ENCODE measurements around the gene TMEM26.

Gene TMEM26

DNA sequence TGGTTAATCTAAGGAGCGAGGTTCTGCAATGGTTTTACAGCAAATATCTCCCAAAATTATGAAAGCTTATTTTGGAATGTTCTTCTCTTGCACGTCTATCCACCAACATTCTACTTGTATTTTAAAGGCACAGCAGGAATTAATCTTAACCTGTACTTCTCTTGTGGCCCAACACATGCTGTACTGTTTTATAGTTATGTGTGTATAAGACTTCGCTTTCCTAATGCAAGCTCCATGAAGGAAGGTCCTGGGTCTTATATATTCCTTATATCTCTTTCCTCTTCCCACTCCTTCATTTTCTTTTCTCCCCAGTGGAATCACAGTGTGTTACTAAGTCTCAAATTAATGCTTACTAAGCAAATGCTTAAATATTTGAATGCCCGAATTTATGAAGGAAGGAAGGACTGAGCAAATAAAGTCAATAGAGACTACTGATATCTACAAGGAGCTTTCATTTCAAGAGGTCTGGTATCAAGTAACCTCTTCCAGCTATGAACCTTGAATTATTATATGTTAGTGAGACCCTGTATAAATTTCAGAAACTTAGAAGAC is 14.0 kb downstream of the TMEM26 start:
- Mint-ChIP-seq H3K9me3 (no peaks in the 10 kb centered on the region), H3K36me3 (ENCODE audit: low read depth) (no peaks in the 10 kb centered on the region), H3K27me3 (no peaks in the 10 kb centered on the region), H3K4me3 (no peak overlapping the region), H3K4me1 (ENCODE audit: low read depth) (no peaks in the 10 kb centered on the region), H3K27ac (no peak overlapping the region)

DNA sequence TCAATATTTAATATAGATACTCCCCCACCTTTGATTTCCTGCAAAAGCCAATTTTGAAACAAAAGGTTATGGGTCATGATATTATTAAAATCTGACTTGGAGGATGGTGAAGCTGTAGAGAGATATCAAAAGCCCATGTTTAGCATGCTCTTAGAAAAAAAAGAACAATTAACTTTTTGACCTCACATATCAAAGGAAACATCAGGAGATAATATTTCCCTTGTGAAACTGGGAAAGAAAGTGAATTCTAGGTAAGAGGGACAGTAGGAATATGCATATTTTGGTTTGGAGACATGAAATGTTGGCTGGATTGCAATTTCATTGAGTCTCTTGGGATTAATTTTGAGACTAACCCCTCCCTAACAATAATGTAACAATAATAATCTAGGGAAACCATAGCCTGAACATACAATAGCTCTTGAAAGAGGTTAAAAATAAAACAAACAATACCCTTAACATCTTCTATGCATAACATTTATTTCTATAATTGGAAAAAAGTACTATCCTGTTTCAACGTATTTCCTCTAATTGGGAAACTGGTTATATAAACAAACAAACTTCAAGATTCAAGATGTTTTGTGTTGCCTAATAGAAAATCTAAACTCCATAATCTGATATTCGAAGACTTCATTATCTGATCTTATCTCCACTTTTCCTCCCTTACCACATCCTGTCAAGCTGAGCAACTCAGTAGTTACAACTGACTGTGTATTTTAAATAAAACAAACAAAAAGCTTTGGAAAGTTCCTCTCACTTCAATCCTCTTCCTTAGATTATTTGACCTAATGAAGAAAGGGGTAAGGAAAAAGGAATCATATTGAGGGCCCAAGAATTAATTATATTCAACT is 14.8 kb downstream of the TMEM26 start:
- H3K36me3 Mint-ChIP-seq (ENCODE audit: low read depth) = no peaks in the 10 kb centered on the region
- no peaks in the 10 kb centered on the region for H3K27me3 Mint-ChIP-seq
- no peak overlapping the region for H3K27ac Mint-ChIP-seq
- no peak overlapping the region for H3K4me3 Mint-ChIP-seq
- H3K4me1 Mint-ChIP-seq (ENCODE audit: low read depth) = no peaks in the 10 kb centered on the region
- no peaks in the 10 kb centered on the region for H3K9me3 Mint-ChIP-seq

DNA sequence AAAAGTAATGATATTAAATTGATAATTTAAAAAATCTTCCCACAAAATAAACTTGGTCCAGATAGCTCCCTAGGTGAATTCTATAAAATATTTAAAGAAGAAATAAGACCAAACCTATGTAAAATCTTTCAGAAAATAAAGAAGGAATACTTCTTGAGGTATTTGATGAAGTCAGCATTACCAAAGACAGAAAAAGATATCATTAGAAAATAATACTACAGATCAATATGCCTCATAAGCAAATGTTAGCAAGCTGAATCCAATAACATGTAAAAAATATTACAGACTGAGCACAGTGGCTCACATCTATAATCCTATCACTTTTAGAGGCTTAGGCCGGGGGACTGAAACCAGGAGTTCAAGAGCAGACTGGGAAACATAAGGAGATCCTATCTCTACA is 30.0 kb downstream of the TMEM26 start:
- Mint-ChIP-seq H3K27ac (no peak overlapping the region), H3K27me3 (no peaks in the 10 kb centered on the region), H3K9me3 (peaks cover 14% of the 10 kb centered on the region), H3K4me3 (no peak overlapping the region), H3K36me3 (ENCODE audit: low read depth) (no peaks in the 10 kb centered on the region), H3K4me1 (ENCODE audit: low read depth) (no peaks in the 10 kb centered on the region)

DNA sequence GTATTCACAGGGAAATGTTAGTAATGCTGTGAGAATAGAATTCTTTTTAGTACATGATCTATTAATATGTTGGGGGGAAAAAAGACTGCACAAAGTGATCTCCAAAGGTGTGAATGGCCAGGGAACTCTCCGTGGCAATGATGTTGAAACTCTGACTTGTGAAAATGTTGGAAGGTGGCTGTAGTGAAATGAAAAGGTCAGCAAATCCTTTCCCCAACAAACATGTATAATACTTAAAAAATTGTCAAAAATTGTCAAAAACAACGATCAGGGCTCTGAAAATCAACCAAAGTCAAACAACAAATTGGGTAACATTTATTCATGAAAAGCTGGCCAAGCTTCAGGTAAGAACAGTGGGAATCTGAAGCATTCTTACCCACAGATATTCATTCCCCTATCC is 35.5 kb downstream of the TMEM26 start:
- H3K27me3 Mint-ChIP-seq = peaks cover 7% of the 10 kb centered on the region
- no peak overlapping the region for H3K27ac Mint-ChIP-seq
- peaks cover 11% of the 10 kb centered on the region for H3K9me3 Mint-ChIP-seq
- no peaks in the 10 kb centered on the region for H3K36me3 Mint-ChIP-seq (ENCODE audit: low read depth)
- no peak overlapping the region for H3K4me3 Mint-ChIP-seq
- no peaks in the 10 kb centered on the region for H3K4me1 Mint-ChIP-seq (ENCODE audit: low read depth)

DNA sequence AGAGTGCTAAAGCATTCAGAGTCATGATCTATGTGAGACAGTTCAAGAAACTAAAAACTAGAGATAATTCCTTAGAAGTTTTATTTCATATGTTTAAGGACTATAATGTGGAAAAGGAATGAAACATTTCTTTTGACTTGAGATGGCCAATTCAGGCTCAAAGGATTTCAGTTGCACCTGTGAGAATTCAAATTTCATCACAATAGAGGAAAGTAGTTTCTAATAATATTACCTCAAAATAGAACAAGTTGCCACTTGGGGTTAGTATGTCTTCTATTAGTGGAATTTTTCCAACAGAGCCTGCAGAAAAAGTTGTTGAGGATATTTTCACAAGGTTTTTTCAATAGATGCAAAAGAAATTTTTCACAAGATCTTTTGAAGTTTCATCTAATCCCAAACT is 37.4 kb downstream of the TMEM26 start:
- no peaks in the 10 kb centered on the region for H3K36me3 Mint-ChIP-seq (ENCODE audit: low read depth)
- H3K4me3 Mint-ChIP-seq = no peak overlapping the region
- peaks cover 9% of the 10 kb centered on the region for H3K9me3 Mint-ChIP-seq
- H3K27ac Mint-ChIP-seq = no peak overlapping the region
- no peaks in the 10 kb centered on the region for H3K4me1 Mint-ChIP-seq (ENCODE audit: low read depth)
- peaks cover 7% of the 10 kb centered on the region for H3K27me3 Mint-ChIP-seq

DNA sequence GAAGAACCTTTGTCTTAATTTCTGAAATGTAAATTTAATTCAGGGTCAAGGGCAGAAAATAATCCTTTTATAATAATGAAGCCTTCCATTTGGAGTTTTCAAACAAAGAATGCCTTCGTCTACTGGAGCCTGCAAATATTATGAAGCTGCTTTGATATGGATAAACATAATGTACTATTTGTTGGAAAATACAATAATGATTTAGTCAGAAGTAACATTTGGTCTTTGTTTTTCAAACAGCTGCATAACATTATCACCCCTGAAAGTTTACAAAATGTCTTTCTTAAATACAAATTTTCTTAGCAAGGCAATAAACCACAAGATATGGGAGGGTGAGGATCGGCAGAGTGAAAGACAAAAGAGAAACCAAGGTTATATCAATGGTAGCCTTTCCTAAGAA is 41.5 kb downstream of the TMEM26 start:
- Mint-ChIP-seq H3K9me3 (no peaks in the 10 kb centered on the region), H3K4me1 (ENCODE audit: low read depth) (no peaks in the 10 kb centered on the region), H3K27ac (no peak overlapping the region), H3K36me3 (ENCODE audit: low read depth) (no peaks in the 10 kb centered on the region), H3K27me3 (peaks cover 7% of the 10 kb centered on the region), H3K4me3 (no peak overlapping the region)

DNA sequence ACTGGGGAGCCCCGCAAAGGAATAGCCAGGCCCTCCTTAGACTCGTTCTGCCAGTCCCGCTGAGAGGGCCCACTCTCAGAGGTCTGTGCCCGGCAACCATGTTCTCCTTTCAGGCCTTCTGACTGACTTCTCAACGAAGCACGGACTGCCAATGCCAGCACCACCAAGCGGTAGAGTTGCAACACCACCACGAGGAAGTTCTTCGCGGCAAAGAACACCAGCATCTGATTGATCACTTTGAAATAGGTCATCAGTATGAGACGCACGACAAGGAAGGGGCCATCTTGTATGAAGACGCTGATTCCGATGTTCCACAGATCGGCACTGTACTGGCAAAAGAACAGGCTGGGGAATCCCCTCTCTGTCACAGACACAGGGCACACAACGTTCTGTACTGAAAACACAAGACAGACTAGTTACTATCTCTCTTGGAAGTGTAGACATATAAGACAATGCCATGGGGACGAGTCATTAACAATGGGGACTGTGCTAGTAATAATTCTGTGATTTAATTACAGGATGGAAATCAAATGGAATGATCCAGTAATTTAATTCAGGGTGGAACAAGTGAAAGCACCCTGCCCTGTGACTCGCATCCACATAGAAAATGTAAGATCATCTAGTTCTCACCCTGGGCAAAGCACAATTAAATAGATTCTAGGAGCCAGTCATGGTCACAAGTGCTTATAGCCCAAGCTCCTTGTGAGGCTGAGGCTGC is 42.7 kb downstream of the TMEM26 start:
- no peaks in the 10 kb centered on the region for H3K36me3 Mint-ChIP-seq (ENCODE audit: low read depth)
- H3K4me3 Mint-ChIP-seq = no peak overlapping the region
- peaks cover 7% of the 10 kb centered on the region for H3K27me3 Mint-ChIP-seq
- no peaks in the 10 kb centered on the region for H3K4me1 Mint-ChIP-seq (ENCODE audit: low read depth)
- no peak overlapping the region for H3K27ac Mint-ChIP-seq
- no peaks in the 10 kb centered on the region for H3K9me3 Mint-ChIP-seq

DNA sequence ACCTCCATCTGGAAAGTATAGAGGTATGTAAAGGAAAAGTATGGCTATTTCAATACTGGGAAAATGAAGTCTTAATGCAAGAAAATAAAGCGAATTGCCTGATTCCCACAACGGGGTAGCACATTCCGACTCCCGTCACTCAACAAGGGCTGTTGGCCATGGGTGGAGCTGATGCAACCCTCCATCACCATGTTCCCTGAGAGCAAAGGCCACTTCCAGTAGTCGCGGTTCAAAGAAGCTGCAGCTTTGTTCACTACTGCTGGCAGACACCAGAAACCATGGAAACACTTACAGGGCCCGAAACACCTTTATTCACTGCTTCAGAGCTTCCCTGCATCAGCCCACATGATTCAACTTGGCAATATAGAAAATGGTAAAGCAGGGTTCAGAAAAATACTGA is 44.0 kb downstream of the TMEM26 start:
- H3K27me3 Mint-ChIP-seq = peaks cover 6% of the 10 kb centered on the region
- no peaks in the 10 kb centered on the region for H3K36me3 Mint-ChIP-seq (ENCODE audit: low read depth)
- H3K4me1 Mint-ChIP-seq (ENCODE audit: low read depth) = no peaks in the 10 kb centered on the region

DNA sequence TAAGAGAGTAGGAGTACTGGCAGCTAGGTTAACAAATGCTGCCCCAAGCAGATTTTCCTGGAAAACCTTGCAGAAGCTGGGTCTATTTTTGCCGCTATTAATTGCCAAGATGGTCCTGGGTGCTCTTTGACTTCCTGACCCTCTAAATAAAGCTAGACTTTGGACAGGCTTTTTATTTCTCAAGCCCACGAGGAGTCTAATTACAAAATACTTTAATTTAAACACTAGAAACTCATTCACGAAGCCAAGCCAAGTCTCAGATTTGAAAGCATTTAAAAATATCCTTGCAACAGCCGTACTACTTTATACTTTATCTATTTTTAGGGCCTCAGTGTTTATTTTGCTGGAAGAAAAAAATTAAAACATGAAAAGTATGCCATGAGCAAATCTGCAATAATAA is 45.1 kb downstream of the TMEM26 start:
- H3K27me3 Mint-ChIP-seq = no peaks in the 10 kb centered on the region
- H3K4me3 Mint-ChIP-seq = no peak overlapping the region
- no peaks in the 10 kb centered on the region for H3K4me1 Mint-ChIP-seq (ENCODE audit: low read depth)
- H3K36me3 Mint-ChIP-seq (ENCODE audit: low read depth) = no peaks in the 10 kb centered on the region
- H3K27ac Mint-ChIP-seq = no peak overlapping the region
- no peaks in the 10 kb centered on the region for H3K9me3 Mint-ChIP-seq

More for the DNA sequence above, 44.0 kb downstream of the TMEM26 start:
- H3K9me3 Mint-ChIP-seq = no peaks in the 10 kb centered on the region
- no peak overlapping the region for H3K27ac Mint-ChIP-seq
- H3K4me3 Mint-ChIP-seq = no peak overlapping the region

DNA sequence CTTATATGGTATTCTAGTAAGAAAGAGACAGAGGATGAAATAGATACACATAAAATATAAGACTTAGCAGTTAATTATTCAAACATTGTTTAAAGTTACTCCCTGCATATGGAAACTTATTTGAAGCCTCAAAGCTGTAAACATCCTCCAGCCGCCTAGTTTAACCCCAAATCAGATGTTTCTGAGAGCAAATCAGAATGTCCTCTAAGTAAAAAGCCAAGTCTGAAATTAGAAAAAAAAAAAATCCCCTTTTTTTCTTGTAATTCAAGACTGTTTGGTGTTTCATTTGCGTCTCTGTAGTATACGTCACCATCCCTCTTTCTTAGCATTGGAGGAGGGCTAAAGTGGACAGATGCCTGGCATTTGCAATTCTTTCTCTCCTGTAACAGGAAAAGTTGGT is 46.4 kb downstream of the TMEM26 start:
- Mint-ChIP-seq H3K27me3 (no peaks in the 10 kb centered on the region), H3K4me1 (ENCODE audit: low read depth) (no peaks in the 10 kb centered on the region), H3K36me3 (ENCODE audit: low read depth) (no peaks in the 10 kb centered on the region), H3K4me3 (no peak overlapping the region), H3K9me3 (no peaks in the 10 kb centered on the region), H3K27ac (no peak overlapping the region)

DNA sequence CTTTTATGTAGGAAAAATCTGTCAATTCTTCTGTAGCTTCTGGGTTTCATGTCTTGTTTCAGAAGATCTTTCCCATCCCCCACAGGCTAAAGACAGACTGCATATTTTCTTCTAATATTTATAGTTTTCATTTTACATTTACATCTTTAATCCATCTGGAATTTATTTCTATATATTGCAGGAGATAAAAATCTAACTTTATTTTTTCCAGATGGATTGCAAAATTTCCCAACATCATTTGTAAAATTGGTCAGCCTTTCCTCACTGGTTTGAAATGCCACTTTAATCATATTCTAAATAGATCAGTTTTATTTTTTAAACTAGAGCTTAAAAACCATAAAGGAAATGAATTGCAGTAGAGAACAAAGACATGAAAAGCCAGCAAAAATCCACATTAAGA is 46.9 kb downstream of the TMEM26 start:
- Mint-ChIP-seq H3K36me3 (ENCODE audit: low read depth) (no peaks in the 10 kb centered on the region), H3K4me3 (no peak overlapping the region), H3K9me3 (no peaks in the 10 kb centered on the region), H3K27me3 (no peaks in the 10 kb centered on the region), H3K27ac (no peak overlapping the region), H3K4me1 (ENCODE audit: low read depth) (no peaks in the 10 kb centered on the region)

DNA sequence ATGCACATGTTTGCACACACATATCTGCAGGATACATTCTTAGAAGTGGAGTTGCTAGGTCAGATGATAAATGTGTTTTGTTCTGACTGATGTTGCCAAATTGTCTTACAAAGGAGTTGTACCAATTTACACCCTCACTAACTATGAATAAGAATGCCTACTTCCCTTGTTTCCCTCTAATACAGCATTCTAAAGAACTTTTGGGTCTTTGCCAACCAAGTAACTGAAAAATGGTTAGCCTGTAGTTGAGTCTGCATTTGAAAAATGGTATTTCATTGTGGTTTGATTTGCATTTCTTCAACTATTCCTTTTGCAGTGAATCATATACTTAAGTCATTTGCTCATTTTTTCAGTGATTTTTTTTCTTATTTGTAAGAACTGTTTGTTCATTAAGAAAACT is 48.4 kb downstream of the TMEM26 start:
- Mint-ChIP-seq H3K27me3 (no peaks in the 10 kb centered on the region), H3K36me3 (ENCODE audit: low read depth) (no peaks in the 10 kb centered on the region), H3K4me3 (no peak overlapping the region), H3K9me3 (no peaks in the 10 kb centered on the region), H3K27ac (no peak overlapping the region), H3K4me1 (ENCODE audit: low read depth) (no peaks in the 10 kb centered on the region)

DNA sequence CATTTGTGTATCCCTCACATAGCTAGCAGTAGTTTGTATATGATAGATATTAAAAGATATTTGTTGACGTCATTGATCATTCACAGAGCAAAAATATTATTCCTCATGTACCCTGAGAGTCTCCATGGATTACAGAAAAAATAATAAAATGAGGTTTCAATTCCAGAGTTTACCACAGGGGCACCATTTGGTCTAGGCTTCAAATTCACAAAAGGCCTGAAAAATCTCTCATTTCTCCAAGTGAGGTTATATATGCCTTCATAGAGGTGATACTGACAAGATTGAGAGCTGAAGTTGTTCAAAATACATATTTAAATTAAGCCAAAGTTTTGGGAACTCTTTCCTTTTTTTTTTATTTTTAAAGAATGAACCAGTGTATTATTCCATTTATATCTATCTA is 52.7 kb downstream of the TMEM26 start:
- H3K27me3 Mint-ChIP-seq = no peaks in the 10 kb centered on the region
- H3K9me3 Mint-ChIP-seq = no peaks in the 10 kb centered on the region
- no peaks in the 10 kb centered on the region for H3K36me3 Mint-ChIP-seq (ENCODE audit: low read depth)
- no peak overlapping the region for H3K4me3 Mint-ChIP-seq
- peaks cover 9% of the 10 kb centered on the region for H3K4me1 Mint-ChIP-seq (ENCODE audit: low read depth)
- H3K27ac Mint-ChIP-seq = no peak overlapping the region

DNA sequence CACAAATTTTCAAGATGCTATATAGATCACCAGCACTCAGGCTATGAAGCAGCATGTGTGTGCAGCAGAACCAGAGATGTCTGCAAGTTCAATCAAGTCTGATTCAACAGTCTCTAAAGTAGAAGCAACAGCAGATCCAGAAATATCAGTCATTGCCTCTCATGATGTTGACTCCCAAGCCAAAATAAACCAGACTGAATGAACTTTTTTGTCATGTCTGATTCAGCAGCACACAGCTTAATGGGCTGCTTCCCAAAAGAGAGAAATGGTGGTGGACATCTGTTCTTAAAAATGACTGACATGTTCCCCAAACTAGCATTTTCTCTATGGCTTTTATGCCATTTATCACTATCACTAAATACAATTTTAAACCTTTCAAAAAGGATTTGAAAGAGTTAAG is 53.8 kb downstream of the TMEM26 start:
- peaks cover 9% of the 10 kb centered on the region for H3K4me1 Mint-ChIP-seq (ENCODE audit: low read depth)
- no peaks in the 10 kb centered on the region for H3K36me3 Mint-ChIP-seq (ENCODE audit: low read depth)
- no peak overlapping the region for H3K27ac Mint-ChIP-seq
- no peaks in the 10 kb centered on the region for H3K9me3 Mint-ChIP-seq
- no peaks in the 10 kb centered on the region for H3K27me3 Mint-ChIP-seq
- H3K4me3 Mint-ChIP-seq = no peak overlapping the region

DNA sequence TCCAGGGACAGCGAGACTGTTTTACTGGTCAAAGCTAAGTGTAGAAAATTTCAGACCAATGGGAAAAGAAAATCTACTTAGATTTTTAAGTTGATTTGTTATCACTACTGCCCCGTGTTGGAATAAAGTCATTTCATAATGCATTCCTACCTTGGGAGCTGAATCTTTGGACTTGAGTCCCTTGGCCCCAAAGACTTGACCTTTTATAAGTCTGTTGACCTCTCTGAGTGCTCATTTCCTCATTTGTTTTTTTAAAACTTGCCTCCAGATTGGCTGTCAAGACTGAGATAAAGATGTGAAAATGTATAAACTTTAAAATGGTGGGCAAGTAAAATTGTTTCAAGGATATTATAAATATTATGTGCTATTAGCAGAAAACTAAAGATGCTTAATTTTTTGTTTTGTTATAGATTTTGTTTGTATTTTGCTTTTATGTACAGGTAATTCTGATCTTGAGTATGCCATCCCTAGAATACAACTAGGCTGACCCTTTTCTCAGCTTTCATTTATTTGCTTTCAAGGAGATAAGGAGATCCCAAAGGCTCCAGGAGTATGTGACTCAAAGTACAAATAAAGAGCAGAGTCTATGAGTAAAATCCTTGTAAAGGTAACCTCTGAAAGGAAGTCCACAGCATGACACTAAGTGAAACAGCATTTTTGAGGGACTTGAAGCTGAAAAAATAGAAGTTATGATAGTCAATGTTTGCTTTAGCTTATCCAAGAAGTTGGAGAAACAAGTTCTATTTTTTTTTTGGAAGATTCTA is 54.6 kb downstream of the TMEM26 start:
- H3K36me3 Mint-ChIP-seq (ENCODE audit: low read depth) = no peaks in the 10 kb centered on the region
- H3K9me3 Mint-ChIP-seq = no peaks in the 10 kb centered on the region
- no peak overlapping the region for H3K4me3 Mint-ChIP-seq
- no peaks in the 10 kb centered on the region for H3K27me3 Mint-ChIP-seq
- H3K4me1 Mint-ChIP-seq (ENCODE audit: low read depth) = peaks cover 9% of the 10 kb centered on the region
- H3K27ac Mint-ChIP-seq = no peak overlapping the region

All from stimulated activated naive CD8-positive, alpha-beta T cell treated with anti-CD3 and anti-CD28 coated beads, Interleukin-15, Interleukin-2, amounts not matched to agents 100 ng/mL and 50 ng/mL, for 24 hours (primary cell).